Right lung (tissue), 5 donors: ENCODE measurements around the gene IMPDH1. TPM values are rescaled to one million over a fixed set of nuclear protein-coding genes. Genes with fewer than 3 reads are reported as not detected.

Experiments used
- polyA plus RNA-seq, 5 donors: library from polyadenylated mRNA; unstranded; fragments of 120-200 nt; gene quantifications; one replicate each; pipeline versions ENCODE4 v1.2.1 to v1.2.3, GENCODE V29; 2013; ENCODE audit warnings: inconsistent platforms in 1 of 5, low replicate concordance in 1 of 5; ENCODE audit not compliant: insufficient read length in 5 of 5, insufficient read depth in 1 of 5

The IMPDH1 gene
- polyA plus RNA-seq, 5 donors: 32.9 to 48.1 (median 37.4) TPM

Other genes starting within 250 kb of the IMPDH1 start
- gene LEP, start 168.7 kb downstream of the IMPDH1 start, polyA plus RNA-seq: under 1 TPM in 4 of 5 donors, not detected in 1; 0.04 to 0.07 (median 0.06) TPM
- gene RBM28, start 66.1 kb downstream of the IMPDH1 start, polyA plus RNA-seq: 10 to 100 TPM; 44.5 to 59.4 (median 57.6) TPM
- gene PRRT4, start 48.3 kb downstream of the IMPDH1 start, polyA plus RNA-seq: 1 to 10 TPM; 1.8 to 5.8 (median 2.9) TPM
- gene HILPDA, start 45.9 kb upstream of the IMPDH1 start, polyA plus RNA-seq: 10 to 100 TPM; 26.6 to 34.8 (median 32.8) TPM
- gene METTL2B, start 66.8 kb upstream of the IMPDH1 start, polyA plus RNA-seq: 10 to 100 TPM; 24.7 to 32.4 (median 28.4) TPM